Measurements from ENCODE around the gene PDE6C.

DNA sequence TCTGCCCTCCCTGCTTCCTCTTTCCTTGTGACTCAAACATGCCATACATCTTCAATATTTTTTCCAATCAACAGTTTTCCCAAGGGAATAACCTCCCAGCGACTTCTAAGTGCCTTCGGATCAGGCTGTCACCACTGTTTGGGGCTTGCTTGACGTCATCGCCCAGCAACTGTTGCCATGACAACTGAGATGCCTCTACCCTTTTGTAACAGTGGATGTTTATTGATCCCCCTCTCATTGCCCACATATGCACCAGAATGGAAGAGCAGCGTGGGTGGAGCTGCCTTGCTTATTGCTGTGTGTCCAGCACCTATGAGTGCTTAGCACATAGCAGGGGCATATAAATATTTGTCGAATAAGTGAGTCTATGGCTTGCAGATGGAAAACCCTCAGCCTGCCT is 31.5 kb upstream of the PDE6C start:
- no peak for TF ChIP-seq POLR2AphosphoS5 (IDR thresholded peaks at IDR 0.05; ENCODE audit: low read depth, low read length)
- no peak for TF ChIP-seq POLR2A (IDR thresholded peaks at IDR 0.05; ENCODE audit: low read depth, low read length)

All from GM12892 (cell line).